GM23338 (cell line): ENCODE results near the gene PLAAT1. TPM values are rescaled to one million over a fixed set of nuclear protein-coding genes. Genes with fewer than 3 reads are reported as not detected.

ENCODE experiments used
- ATAC-seq: fragments of 200-7000 bp; cut with Tn5 transposase; 3 replicates; pipeline ENCODE4 v1.9.1; 2020
- DNase-seq: peaks from one replicate; pipeline ENCODE4 v3.0.0-alpha.2; 2015; ENCODE audit warnings: low spot score
- H2AFZ ChIP-seq: fragments of 200-600 bp; sonication (generic); 2 replicates; pipeline ENCODE4 v1.8.0; 2016; ENCODE audit warnings: antibody characterized with exemption, mild to moderate bottlenecking, moderate library complexity
- H3F3A ChIP-seq: fragments of 200-600 bp; sonication (generic); replicated peaks from 2 replicates; pipeline ENCODE4 v1.8.0; 2017; ENCODE audit warnings: antibody characterized with exemption, mixed run types, low read depth
- H3K27ac ChIP-seq: fragments of 200-600 bp; sonication (generic); 2 replicates; pipeline ENCODE4 v1.6.1; 2016; ENCODE audit warnings: low read depth
- H3K27me3 ChIP-seq: fragments of 200-600 bp; sonication (generic); 2 replicates; pipeline ENCODE4 v1.8.0; 2016; ENCODE audit warnings: mild to moderate bottlenecking, mixed run types, moderate library complexity; ENCODE audit not compliant: insufficient read depth
- H3K36me3 ChIP-seq: fragments of 200-600 bp; sonication (generic); 2 replicates; pipeline ENCODE4 v1.8.0; 2016; ENCODE audit warnings: mild to moderate bottlenecking; ENCODE audit not compliant: insufficient read depth
- H3K4me1 ChIP-seq: fragments of 200-600 bp; sonication (generic); 2 replicates; pipeline ENCODE4 v1.8.0; 2016; ENCODE audit warnings: mild to moderate bottlenecking, moderate library complexity; ENCODE audit not compliant: insufficient read depth
- H3K4me2 ChIP-seq: fragments of 200-600 bp; sonication (generic); 2 replicates; pipeline ENCODE4 v1.7.1; 2017; ENCODE audit warnings: mixed run types
- H3K4me3 ChIP-seq: fragments of 200-600 bp; sonication (generic); 2 replicates; pipeline ENCODE4 v1.6.1; 2016; ENCODE audit warnings: mixed run types
- H3K79me2 ChIP-seq: fragments of 200-600 bp; sonication (generic); replicated peaks from 2 replicates; pipeline ENCODE4 v1.8.0; 2017; ENCODE audit warnings: mild to moderate bottlenecking; ENCODE audit not compliant: insufficient read depth
- H3K9me2 ChIP-seq: fragments of 200-600 bp; sonication (generic); 2 replicates; pipeline ENCODE4 v1.8.0; 2017; ENCODE audit not compliant: insufficient read depth
- H4K20me1 ChIP-seq: fragments of 200-600 bp; sonication (generic); replicated peaks from 2 replicates; pipeline ENCODE4 v1.8.0; 2017; ENCODE audit warnings: mild to moderate bottlenecking; ENCODE audit not compliant: insufficient read depth
- H3K27ac Mint-ChIP-seq: 2 replicates; pipeline ENCODE4 v1.8.0; 2020; ENCODE audit warnings: inconsistent platforms, mild to moderate bottlenecking, moderate library complexity, mixed read lengths
- H3K27me3 Mint-ChIP-seq: 3 replicates; pipeline ENCODE4 v1.8.0; 2022; ENCODE audit warnings: low read depth, mild to moderate bottlenecking, moderate library complexity, mixed read lengths, inconsistent platforms; ENCODE audit not compliant: insufficient read depth, poor library complexity
- H3K36me3 Mint-ChIP-seq: 3 replicates; pipeline ENCODE4 v1.8.0; 2021; ENCODE audit warnings: low read depth, mild to moderate bottlenecking, inconsistent platforms, moderate library complexity, mixed read lengths
- H3K4me1 Mint-ChIP-seq: 3 replicates; pipeline ENCODE4 v1.8.0; 2020; ENCODE audit warnings: mild to moderate bottlenecking, inconsistent platforms, mixed read lengths
- H3K4me3 Mint-ChIP-seq: 3 replicates; pipeline ENCODE4 v1.8.0; 2021; ENCODE audit warnings: moderate library complexity, mild to moderate bottlenecking, inconsistent platforms, mixed read lengths
- H3K9me3 Mint-ChIP-seq: 3 replicates; pipeline ENCODE4 v1.8.0; 2020; ENCODE audit warnings: moderate library complexity, mild to moderate bottlenecking, inconsistent platforms, mixed read lengths
- CREB1 ChIP-seq: fragments of 250-450 bp; sonication (Bioruptor Pico); IDR thresholded peaks from 2 replicates; pipeline ENCODE4 v1.5.0; 2020; ENCODE audit warnings: low read depth, mild to moderate bottlenecking, moderate library complexity
- CTCF ChIP-seq, 2 experiments: fragments of 200-600 bp in 1 of 2; sonication (generic) in 1 of 2; conservative IDR thresholded peaks; 2 replicates each; pipeline versions ENCODE4 v1.5.1 to v1.6.1; 2016 to 2017; ENCODE audit warnings: antibody characterized with exemption in 2 of 2, low read depth in 2 of 2, mild to moderate bottlenecking in 2 of 2, moderate library complexity in 1 of 2
- EZH2 ChIP-seq: fragments of 200-600 bp; sonication (generic); IDR thresholded peaks from one replicate; pipeline ENCODE4 v1.8.0; 2017; ENCODE audit warnings: antibody characterized with exemption, mild to moderate bottlenecking, low read depth; ENCODE audit not compliant: unreplicated experiment
- EZH2phosphoT487 ChIP-seq: fragments of 200-600 bp; sonication (generic); IDR thresholded peaks from one replicate; pipeline ENCODE4 v1.8.1; 2018; ENCODE audit warnings: antibody characterized with exemption; ENCODE audit not compliant: unreplicated experiment
- JUNB ChIP-seq: IDR thresholded peaks from one replicate; pipeline ENCODE4 v1.6.1; 2016; ENCODE audit warnings: antibody characterized with exemption; ENCODE audit not compliant: unreplicated experiment
- NANOG ChIP-seq: IDR thresholded peaks from 2 replicates; pipeline ENCODE4 v1.6.1; 2016; ENCODE audit warnings: antibody characterized with exemption, borderline replicate concordance
- POLR2AphosphoS5 ChIP-seq: IDR thresholded peaks from 2 replicates; pipeline ENCODE4 v1.6.1; 2016; ENCODE audit warnings: antibody characterized with exemption, low read depth
- STAT1 ChIP-seq: IDR thresholded peaks from one replicate; pipeline ENCODE4 v1.6.1; 2016; ENCODE audit warnings: antibody characterized with exemption; ENCODE audit not compliant: unreplicated experiment
- ZNF114 ChIP-seq: fragments of 250-450 bp; sonication (Bioruptor Pico); IDR thresholded peaks from 2 replicates; pipeline ENCODE4 v1.5.0; 2020; ENCODE audit warnings: mild to moderate bottlenecking, moderate library complexity
- ZNF331 ChIP-seq: fragments of 250-450 bp; sonication (Bioruptor Pico); IDR thresholded peaks from 2 replicates; pipeline ENCODE4 v1.5.0; 2020; ENCODE audit warnings: low read depth, mild to moderate bottlenecking, moderate library complexity
- ZNF462 ChIP-seq: fragments of 250-450 bp; sonication (Bioruptor Pico); IDR thresholded peaks from 2 replicates; pipeline ENCODE4 v1.5.0; 2020; ENCODE audit warnings: mild to moderate bottlenecking, moderate library complexity
- polyA plus RNA-seq: library from polyadenylated mRNA; unstranded; fragments of >200 nt; fragmentation: Nextera tagmentation; extraction: Ambion mirVana; gene quantifications from 2 replicates; pipeline ENCODE4 v1.2.1, GENCODE V29; 2016
- total RNA-seq: library from RNA; depleted of rRNA; stranded (reverse); fragments of >200 nt; shearing (Covaris generic); gene quantifications from 2 replicates; pipeline ENCODE4 v1.2.3, GENCODE V29; 2014
- TF ChIP-seq, protein P1 (sequence below): IDR thresholded peaks from 2 replicates; pipeline ENCODE4 v1.6.1; 2016; ENCODE audit warnings: antibody characterized with exemption
- TF ChIP-seq, protein P2 (sequence below): IDR thresholded peaks from one replicate; pipeline ENCODE4 v1.6.1; 2018; ENCODE audit warnings: antibody characterized with exemption; ENCODE audit not compliant: unreplicated experiment

PLAAT1 gene
- total and polyA plus RNA-seq, 2 experiments from 2014 or later, result 5.4 to 6.7 TPM

GRCh38 chr3:193225302-193226125 is 15.5 kb upstream of the PLAAT1 start:
- Histone ChIP-seq H3K27ac (no peak overlapping the region), H2AFZ (no peak overlapping the region; the same call in 1 of the 2 replicates), H3K27me3 (no peaks in the 10 kb centered on the region), H3F3A (no peaks in the 10 kb centered on the region), H4K20me1 (no peaks in the 10 kb centered on the region), H3K4me2 (peak overlapping the region; percentile 42; the same call in 1 of the 2 replicates), H3K4me1 (peaks cover 50% of the 10 kb centered on the region), H3K36me3 (no peaks in the 10 kb centered on the region), H3K79me2 (no peaks in the 10 kb centered on the region), H3K9me2 (no peaks in the 10 kb centered on the region; the same call in 1 of the 2 replicates), H3K4me3 (no peak overlapping the region)
- Mint-ChIP-seq H3K4me1 (peaks cover 45% of the 10 kb centered on the region), H3K4me3 (no peak overlapping the region), H3K36me3 (no peaks in the 10 kb centered on the region), H3K27me3 (peaks cover 4% of the 10 kb centered on the region), H3K9me3 (no peaks in the 10 kb centered on the region; the same call in 2 of the 3 replicates), H3K27ac (no peak overlapping the region)
- ATAC-seq, result 0 out of 3 replicates have a peak, but pooled peaks have one; percentile 21
- TF ChIP-seq POLR2AphosphoS5 (no peak), EZH2phosphoT487 (no peak), CREB1 (no peak), ZNF331 (CRISPR knock-in tag) (no peak), ZNF462 (no peak), STAT1 (no peak), NANOG (no peak), ZNF114 (CRISPR knock-in tag) (no peak), CTCF (conservative IDR thresholded peaks at IDR 0.05; ENCODE audit: low read depth in 2 of 2) (no peak), JUNB (no peak), EZH2 (no peak)
- TF ChIP-seq, protein P1, sequence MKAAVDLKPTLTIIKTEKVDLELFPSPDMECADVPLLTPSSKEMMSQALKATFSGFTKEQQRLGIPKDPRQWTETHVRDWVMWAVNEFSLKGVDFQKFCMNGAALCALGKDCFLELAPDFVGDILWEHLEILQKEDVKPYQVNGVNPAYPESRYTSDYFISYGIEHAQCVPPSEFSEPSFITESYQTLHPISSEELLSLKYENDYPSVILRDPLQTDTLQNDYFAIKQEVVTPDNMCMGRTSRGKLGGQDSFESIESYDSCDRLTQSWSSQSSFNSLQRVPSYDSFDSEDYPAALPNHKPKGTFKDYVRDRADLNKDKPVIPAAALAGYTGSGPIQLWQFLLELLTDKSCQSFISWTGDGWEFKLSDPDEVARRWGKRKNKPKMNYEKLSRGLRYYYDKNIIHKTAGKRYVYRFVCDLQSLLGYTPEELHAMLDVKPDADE, result no peak
- TF ChIP-seq, protein P2, sequence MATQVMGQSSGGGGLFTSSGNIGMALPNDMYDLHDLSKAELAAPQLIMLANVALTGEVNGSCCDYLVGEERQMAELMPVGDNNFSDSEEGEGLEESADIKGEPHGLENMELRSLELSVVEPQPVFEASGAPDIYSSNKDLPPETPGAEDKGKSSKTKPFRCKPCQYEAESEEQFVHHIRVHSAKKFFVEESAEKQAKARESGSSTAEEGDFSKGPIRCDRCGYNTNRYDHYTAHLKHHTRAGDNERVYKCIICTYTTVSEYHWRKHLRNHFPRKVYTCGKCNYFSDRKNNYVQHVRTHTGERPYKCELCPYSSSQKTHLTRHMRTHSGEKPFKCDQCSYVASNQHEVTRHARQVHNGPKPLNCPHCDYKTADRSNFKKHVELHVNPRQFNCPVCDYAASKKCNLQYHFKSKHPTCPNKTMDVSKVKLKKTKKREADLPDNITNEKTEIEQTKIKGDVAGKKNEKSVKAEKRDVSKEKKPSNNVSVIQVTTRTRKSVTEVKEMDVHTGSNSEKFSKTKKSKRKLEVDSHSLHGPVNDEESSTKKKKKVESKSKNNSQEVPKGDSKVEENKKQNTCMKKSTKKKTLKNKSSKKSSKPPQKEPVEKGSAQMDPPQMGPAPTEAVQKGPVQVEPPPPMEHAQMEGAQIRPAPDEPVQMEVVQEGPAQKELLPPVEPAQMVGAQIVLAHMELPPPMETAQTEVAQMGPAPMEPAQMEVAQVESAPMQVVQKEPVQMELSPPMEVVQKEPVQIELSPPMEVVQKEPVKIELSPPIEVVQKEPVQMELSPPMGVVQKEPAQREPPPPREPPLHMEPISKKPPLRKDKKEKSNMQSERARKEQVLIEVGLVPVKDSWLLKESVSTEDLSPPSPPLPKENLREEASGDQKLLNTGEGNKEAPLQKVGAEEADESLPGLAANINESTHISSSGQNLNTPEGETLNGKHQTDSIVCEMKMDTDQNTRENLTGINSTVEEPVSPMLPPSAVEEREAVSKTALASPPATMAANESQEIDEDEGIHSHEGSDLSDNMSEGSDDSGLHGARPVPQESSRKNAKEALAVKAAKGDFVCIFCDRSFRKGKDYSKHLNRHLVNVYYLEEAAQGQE, result no peak
- DNase-seq, result peak; percentile 13
